ENCODE data around the gene HOXC11. TPM values are rescaled to one million over a fixed set of nuclear protein-coding genes. Genes with fewer than 3 reads are reported as not detected.

Gene HOXC11
- total RNA-seq, 1 donor from 2014 or later = not detected

DNA sequence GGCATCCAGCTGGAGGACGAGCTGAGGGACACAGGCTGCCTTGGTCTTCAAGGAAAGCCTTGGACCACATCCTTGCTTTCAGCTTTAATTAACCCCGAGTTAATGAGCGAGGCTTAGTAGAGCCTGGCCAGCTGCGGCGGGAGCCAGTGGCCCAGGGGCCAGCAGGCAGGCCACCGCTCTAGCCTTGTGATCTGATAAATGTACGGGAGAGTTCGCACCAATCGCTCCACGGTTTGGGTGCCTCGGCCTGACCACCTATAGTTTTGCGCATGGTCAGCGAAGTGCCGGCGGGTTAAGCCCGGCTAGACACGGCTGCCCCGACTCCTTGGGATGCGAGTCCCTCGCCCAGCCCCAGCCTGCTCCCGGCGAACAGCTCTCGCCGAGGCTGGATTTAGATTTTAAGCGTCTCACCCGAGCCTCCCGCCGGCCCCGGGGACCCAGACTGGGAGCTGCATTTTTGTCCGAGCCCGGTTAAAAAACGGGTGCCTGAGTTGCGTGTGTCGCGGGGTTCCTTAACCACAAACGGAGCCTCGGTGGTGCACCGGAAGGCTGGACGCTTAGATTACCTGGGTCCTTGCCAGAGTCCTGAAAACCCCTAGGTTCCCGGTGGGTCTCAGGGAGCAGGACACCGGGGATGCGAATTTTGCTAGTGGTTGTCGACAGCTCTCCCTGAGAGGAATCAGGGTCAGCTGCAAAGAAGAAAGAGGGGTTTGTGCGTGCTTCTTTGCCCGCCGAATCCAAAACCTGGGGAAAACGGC is 21.2 kb upstream of the HOXC11 start:
- TF ChIP-seq EZH2phosphoT487 (IDR thresholded peaks at IDR 0.05) = peak; percentile 78
- TF ChIP-seq EZH2 (IDR thresholded peaks at IDR 0.05) = peak; percentile 83
- TF ChIP-seq, protein P1, sequence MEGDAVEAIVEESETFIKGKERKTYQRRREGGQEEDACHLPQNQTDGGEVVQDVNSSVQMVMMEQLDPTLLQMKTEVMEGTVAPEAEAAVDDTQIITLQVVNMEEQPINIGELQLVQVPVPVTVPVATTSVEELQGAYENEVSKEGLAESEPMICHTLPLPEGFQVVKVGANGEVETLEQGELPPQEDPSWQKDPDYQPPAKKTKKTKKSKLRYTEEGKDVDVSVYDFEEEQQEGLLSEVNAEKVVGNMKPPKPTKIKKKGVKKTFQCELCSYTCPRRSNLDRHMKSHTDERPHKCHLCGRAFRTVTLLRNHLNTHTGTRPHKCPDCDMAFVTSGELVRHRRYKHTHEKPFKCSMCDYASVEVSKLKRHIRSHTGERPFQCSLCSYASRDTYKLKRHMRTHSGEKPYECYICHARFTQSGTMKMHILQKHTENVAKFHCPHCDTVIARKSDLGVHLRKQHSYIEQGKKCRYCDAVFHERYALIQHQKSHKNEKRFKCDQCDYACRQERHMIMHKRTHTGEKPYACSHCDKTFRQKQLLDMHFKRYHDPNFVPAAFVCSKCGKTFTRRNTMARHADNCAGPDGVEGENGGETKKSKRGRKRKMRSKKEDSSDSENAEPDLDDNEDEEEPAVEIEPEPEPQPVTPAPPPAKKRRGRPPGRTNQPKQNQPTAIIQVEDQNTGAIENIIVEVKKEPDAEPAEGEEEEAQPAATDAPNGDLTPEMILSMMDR (IDR thresholded peaks at IDR 0.05) = no peak
- no peaks in the 10 kb centered on the region for H3K9me3 ChIP-seq (ENCODE audit: low read depth)
- H3F3A ChIP-seq (ENCODE audit: low read depth) = peaks cover 5% of the 10 kb centered on the region
- no peaks in the 10 kb centered on the region for H3K79me2 ChIP-seq (ENCODE audit: low read depth)
- no peak overlapping the region for H3K27ac ChIP-seq
- Mint-ChIP-seq H3K4me1 (no peaks in the 10 kb centered on the region), H3K4me3 (no peak overlapping the region), H3K27me3 (ENCODE audit: insufficient read depth, low read depth) (peaks cover 96% of the 10 kb centered on the region), H3K9me3 (peaks cover under 1% of the 10 kb centered on the region), H3K36me3 (no peaks in the 10 kb centered on the region), H3K27ac (no peak overlapping the region)
- no peaks in the 10 kb centered on the region for H3K4me1 ChIP-seq
- H2AFZ ChIP-seq (replicated peaks) = no peak overlapping the region
- peaks cover 100% of the 10 kb centered on the region for H3K27me3 ChIP-seq
- H3K4me2 ChIP-seq = no peak overlapping the region
- no peak overlapping the region for H3K9ac ChIP-seq
- peaks cover 71% of the 10 kb centered on the region for H4K20me1 ChIP-seq (ENCODE audit: low read depth)
- no peak overlapping the region for H3K4me3 ChIP-seq
- H3K36me3 ChIP-seq = no peaks in the 10 kb centered on the region
- DNase-seq (ENCODE audit: low spot score) = peak; percentile 40

DNA sequence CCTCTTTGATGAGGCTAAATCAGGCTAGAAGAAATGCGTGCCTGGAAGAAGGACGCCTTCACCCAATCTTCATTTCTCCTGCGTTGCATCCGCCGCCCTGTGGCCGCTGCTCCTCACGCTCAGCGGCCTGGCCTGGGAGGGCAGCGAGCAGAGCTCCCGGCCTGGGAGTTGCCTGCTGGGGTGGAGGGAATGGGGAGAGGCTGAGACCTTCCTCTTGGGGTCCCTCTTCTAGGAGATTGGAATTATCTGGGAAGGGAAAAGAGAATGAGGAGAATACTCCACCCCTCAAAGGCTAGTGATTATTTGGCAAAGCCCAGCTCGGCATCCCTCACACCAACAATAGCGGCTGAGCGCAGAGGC is 20.6 kb upstream of the HOXC11 start:
- Histone ChIP-seq H3K36me3 (no peaks in the 10 kb centered on the region), H3K9me3 (ENCODE audit: low read depth) (no peaks in the 10 kb centered on the region), H3K4me1 (no peaks in the 10 kb centered on the region), H3K27me3 (peaks cover 100% of the 10 kb centered on the region), H3K9ac (no peak overlapping the region), H2AFZ (replicated peaks) (no peak overlapping the region), H3K4me3 (no peak overlapping the region), H3K27ac (no peak overlapping the region), H3K4me2 (no peak overlapping the region), H3K79me2 (ENCODE audit: low read depth) (no peaks in the 10 kb centered on the region), H3F3A (ENCODE audit: low read depth) (peaks cover 5% of the 10 kb centered on the region), H4K20me1 (ENCODE audit: low read depth) (peaks cover 71% of the 10 kb centered on the region)
- Mint-ChIP-seq H3K36me3 (no peaks in the 10 kb centered on the region), H3K4me1 (no peaks in the 10 kb centered on the region), H3K9me3 (peaks cover 2% of the 10 kb centered on the region), H3K4me3 (no peak overlapping the region), H3K27me3 (ENCODE audit: insufficient read depth, low read depth) (peaks cover 96% of the 10 kb centered on the region), H3K27ac (no peak overlapping the region)
- TF ChIP-seq EZH2phosphoT487 (IDR thresholded peaks at IDR 0.05) = peak; percentile 56
- TF ChIP-seq EZH2 (IDR thresholded peaks at IDR 0.05) = no peak
- TF ChIP-seq, protein P1 (IDR thresholded peaks at IDR 0.05) = peak; percentile 10
- DNase-seq (ENCODE audit: low spot score) = peak; percentile 65

DNA sequence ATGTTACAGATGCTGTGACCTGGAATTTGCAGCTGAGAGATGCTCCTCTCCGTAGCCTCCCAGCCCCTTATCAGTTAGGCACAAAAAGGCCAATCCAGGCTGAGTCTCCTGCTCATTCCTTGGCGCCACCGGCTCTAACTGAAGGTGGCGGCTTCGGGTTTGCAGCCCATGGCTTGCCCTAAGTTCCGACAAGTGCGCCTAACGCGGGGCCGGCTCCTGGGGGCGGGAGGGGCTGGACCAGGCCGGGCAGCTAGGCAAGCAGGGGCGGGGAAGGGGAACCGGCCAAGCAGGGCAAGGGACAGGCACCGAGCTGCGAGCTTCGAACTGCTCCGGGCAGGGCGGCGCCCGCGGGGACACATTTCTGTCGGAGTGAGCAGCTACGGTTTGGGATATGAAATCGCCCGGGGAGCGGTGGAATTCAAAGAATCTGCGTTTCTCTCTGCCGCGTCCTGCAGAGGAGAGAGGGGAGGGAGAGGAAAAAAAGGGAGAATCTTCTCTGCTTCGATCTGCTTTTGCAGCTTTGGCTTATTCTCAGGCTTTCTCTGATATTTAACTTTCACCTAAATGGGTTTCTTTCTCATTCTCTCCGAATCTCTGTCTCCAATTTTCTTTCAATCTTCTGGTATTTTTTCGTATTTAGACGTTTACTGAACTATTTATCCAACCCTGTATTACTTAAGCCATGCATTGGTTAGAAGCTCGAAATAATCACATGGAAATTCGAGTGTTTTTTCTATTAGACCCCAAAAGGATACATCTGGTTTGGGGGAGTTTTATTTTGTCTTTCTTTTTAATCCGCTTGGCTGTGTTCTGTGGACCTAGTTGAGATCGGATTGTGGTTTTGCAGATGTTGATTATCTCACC is 19.8 kb upstream of the HOXC11 start:
- no peaks in the 10 kb centered on the region for H3K4me1 ChIP-seq
- peaks cover 4% of the 10 kb centered on the region for H3K9me3 Mint-ChIP-seq
- H3K27ac Mint-ChIP-seq = no peak overlapping the region
- no peak overlapping the region for H3K4me3 ChIP-seq
- peaks cover 5% of the 10 kb centered on the region for H3F3A ChIP-seq (ENCODE audit: low read depth)
- no peaks in the 10 kb centered on the region for H3K9me3 ChIP-seq (ENCODE audit: low read depth)
- H4K20me1 ChIP-seq (ENCODE audit: low read depth) = peaks cover 71% of the 10 kb centered on the region
- peaks cover 96% of the 10 kb centered on the region for H3K27me3 Mint-ChIP-seq (ENCODE audit: insufficient read depth, low read depth)
- H3K79me2 ChIP-seq (ENCODE audit: low read depth) = no peaks in the 10 kb centered on the region
- H3K4me2 ChIP-seq = no peak overlapping the region
- H3K27ac ChIP-seq = no peak overlapping the region
- H3K36me3 ChIP-seq = no peaks in the 10 kb centered on the region
- DNase-seq (ENCODE audit: low spot score) = peak; percentile 63
- peak; percentile 88 for TF ChIP-seq EZH2 (IDR thresholded peaks at IDR 0.05)
- peak; percentile 85 for TF ChIP-seq EZH2phosphoT487 (IDR thresholded peaks at IDR 0.05)
- TF ChIP-seq, protein P1 (IDR thresholded peaks at IDR 0.05) = no peak
- no peaks in the 10 kb centered on the region for H3K36me3 Mint-ChIP-seq
- no peak overlapping the region for H3K9ac ChIP-seq
- H3K27me3 ChIP-seq = peaks cover 100% of the 10 kb centered on the region
- no peak overlapping the region for H3K4me3 Mint-ChIP-seq
- H2AFZ ChIP-seq (replicated peaks) = no peak overlapping the region
- H3K4me1 Mint-ChIP-seq = no peaks in the 10 kb centered on the region

Data from neural progenitor cell (in vitro differentiated cells).